NCI-H2107 treated with DMSO at 0.1 percent for 48 hours (cell line): ENCODE results near the gene HSPB6.
A peak's percentile ranks its signal among the peaks of the same experiment; 100 is the strongest.

Experiments
- DNase-seq: peaks from one replicate; lab custom pipeline; 2025; ENCODE audit not compliant: unreplicated experiment; lab: John Stamatoyannopoulos, UW

Gene HSPB6

GRCh38 chr19:35717665-35718344 lies 39.0 kb downstream of the HSPB6 start, which contains the start of gene KMT2B:
TSS of gene KMT2B (plus strand) at chr19:35718003. CDS start at chr19:35718019, 16 bp downstream.
- no peak for DNase-seq

- DNase-seq: peak; percentile 83
These were observed 39.8 kb downstream of the HSPB6 start for GRCh38 chr19:35716801-35717664.

- no peak for DNase-seq
These were observed 40.6 kb downstream of the HSPB6 start for GRCh38 chr19:35715981-35716800.

GRCh38 chr19:35715355-35715809 lies 41.4 kb downstream of the HSPB6 start:
- DNase-seq: no peak

- no peak for DNase-seq
These were observed 42.1 kb downstream of the HSPB6 start for GRCh38 chr19:35714601-35715354.

GRCh38 chr19:35713904-35714495 lies 42.8 kb downstream of the HSPB6 start:
- DNase-seq: no peak

- DNase-seq: no peak
These were observed 43.4 kb downstream of the HSPB6 start for GRCh38 chr19:35713506-35713850.

GRCh38 chr19:35712567-35713505 lies 44.0 kb downstream of the HSPB6 start:
- no peak for DNase-seq

GRCh38 chr19:35710784-35711723 lies 45.8 kb downstream of the HSPB6 start:
- DNase-seq: no peak

GRCh38 chr19:35708391-35708790 lies 48.4 kb downstream of the HSPB6 start:
- DNase-seq: no peak
